Measurements from ENCODE around the gene ZNF8.
"Not testable (repeated sequence)": the region's sequence is repeated elsewhere in the genome, so short reads cannot be mapped to it uniquely, and the experiment has no call there.

ZNF8 gene

GRCh38 chr19:58278541-58279041 lies at the start of gene ZNF8:
Gene ZNF8, plus strand, starts transcription at chr19:58278955. Its CDS starts 127 bp downstream, at chr19:58279082.
- peak; percentile 97 for DNase-seq

DNA sequence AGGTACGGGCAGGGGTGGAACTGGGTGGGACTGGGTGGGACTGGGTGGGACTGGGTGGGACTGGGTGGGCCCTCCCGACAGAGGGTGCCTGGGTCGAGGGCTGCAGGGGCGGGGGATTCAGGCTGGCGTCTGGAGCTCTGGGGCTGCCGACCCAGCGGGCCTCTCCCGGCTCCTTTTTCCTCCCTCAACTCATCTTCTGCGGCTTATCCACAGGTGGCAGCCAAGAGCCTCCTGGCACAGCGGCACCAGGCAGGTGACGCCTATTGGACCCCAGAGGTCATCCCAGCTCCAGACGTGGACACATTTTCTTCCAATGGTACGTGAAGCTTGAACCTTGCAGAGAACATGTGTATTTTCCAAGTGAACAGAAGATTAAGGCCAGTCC lies 49.5 kb upstream of the ZNF8 start:
- peak; percentile 13 for DNase-seq

- no peak for DNase-seq
These were observed 41.4 kb upstream of the ZNF8 start for GRCh38 chr19:58237324-58237723.

DNA sequence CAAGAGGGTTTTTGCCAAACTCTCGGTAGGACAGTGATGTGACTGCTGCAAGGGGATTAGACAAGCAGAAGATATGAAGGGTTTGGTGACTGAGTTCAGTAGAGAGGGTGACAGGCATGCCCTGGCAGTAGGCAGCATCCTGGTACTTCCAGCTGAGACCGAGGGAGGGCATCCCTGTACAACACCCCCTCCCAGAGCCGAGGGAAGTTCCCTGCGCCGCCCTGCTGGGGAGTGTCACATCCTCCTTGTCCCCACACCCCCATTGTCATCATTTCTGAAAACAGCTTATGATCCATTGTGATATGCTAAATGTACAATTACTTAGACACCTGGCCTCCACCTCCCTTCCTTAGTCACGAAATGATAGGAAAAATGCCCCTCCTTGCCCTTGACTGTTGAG lies 35.4 kb upstream of the ZNF8 start:
- DNase-seq, result no peak

DNA sequence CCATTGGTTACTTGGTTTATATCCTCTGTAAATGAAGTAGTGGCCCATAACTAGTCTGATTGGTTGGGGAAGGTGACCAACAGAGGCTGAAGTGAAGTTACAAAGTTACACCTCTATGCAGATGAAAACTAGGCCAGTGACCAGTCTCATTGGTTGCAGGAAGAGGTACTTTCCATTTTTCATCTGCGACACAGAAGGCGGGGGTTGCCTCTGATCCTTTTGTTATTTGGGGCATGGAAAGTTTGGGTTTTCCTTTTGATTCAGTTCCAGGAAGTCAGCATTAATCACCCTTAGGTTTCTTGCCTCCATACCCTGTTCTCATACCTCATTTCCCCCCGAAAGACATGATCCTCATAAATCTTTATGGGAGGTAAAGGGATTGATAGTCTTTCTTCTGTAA lies 29.9 kb upstream of the ZNF8 start:
- DNase-seq, result no peak

GRCh38 chr19:58252102-58252685 lies 26.6 kb upstream of the ZNF8 start:
- no peak for DNase-seq

DNA sequence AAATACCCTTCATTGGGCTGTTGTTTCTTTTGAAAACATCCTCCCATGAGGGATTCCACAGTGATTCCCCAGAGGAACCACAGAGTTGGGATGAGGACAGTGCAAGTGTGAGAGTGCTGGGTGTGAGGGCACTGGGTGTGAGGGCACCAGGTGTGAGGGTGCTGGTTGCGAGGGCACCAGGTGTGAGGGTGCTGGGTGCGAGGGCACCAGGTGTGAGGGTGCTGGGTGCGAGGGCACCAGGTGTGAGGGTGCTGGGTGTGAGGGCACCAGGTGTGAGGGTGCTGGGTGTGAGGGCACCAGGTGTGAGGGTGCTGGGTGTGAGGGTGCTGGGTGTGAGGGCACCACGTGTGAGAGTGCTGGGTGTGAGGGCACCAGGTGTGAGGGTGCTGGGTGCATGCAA lies 20.5 kb upstream of the ZNF8 start:
- not testable (repeated sequence) for DNase-seq

DNA sequence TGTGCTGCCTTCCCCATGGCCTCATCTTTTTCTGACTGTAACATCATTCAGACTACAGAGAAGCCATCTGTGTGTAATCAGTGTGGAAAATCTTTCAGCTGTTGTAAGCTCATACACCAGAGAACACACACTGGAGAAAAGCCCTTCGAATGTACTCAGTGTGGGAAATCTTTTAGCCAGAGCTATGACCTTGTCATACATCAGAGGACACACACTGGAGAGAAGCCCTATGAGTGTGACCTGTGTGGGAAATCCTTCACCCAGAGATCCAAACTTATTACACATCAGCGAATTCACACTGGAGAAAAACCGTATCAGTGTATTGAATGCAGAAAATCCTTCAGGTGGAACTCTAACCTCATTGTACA lies 17.2 kb upstream of the ZNF8 start:
- DNase-seq, result no peak

DNA sequence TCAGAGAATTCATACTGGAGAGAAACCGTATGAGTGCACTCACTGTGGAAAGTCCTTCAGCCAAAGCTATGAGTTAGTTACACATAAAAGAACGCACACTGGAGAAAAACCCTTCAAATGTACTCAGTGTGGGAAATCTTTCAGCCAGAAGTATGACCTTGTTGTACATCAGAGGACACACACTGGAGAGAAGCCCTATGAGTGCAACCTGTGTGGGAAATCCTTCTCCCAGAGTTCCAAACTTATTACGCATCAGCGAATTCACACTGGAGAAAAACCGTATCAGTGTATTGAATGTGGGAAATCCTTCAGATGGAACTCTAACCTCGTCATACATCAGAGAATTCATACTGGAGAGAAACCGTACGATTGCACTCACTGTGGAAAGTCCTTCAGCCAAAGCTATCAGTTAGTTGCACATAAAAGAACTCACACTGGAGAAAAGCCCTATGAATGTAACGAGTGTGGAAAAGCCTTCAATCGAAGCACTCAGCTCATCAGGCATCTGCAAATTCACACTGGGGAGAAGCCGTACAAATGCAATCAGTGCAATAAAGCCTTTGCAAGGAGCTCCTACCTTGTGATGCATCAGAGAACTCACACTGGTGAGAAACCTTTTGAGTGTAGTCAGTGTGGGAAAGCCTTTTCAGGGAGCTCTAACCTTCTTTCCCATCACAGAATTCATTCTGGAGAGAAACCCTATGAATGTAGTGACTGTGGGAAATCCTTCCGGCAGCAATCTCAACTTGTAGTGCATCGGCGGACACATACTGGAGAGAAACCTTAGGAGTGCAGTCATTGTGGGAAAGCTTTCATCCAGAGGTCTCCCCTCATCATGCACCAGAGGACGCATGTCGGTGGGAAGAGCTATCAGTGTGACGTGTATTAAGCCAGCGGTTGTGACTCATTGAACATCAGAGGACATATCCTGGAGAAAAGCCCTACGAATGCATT lies 16.5 kb upstream of the ZNF8 start:
- DNase-seq, result no peak

GRCh38 chr19:58262922-58263296 lies 15.8 kb upstream of the ZNF8 start:
- no peak for DNase-seq

DNA sequence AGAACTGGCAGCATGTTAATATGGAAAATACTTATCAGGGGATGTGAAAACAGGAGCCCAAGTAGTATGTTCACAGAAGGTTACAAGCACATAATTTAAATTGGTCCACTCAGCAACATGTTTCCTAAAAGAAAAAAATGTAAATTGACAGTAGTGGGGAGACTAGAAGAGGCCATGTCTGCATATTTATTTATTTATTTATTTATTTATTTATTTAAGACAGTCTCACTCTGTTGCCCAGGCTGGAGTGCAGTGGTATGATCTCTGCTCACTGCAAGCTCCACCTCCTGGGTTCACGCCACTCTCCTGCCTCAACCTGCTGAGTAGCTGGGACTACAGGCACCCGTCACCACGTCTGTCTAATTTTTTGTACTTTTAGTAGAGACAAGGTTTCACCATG lies 13.7 kb upstream of the ZNF8 start:
- no peak for DNase-seq

DNA sequence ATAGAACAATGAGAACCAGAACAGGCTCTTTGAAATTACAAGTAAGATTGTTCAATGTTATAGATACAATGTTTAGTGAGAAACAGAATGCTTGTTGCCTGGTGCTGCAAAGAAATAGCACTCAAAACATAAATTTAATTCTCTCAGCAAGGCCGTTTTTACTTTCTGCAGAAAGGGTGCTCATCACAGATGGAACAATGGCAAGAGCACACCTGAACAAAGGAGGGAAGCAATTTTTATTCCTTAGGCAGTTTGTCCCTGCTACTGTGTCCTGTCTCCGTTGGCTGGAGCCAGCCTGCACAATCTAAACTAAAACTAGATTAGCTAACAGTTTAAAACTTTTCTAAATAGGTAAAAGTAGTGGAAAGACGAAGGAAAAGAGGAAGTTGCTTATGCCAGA lies 10.4 kb upstream of the ZNF8 start:
- DNase-seq, result no peak

GRCh38 chr19:58274771-58275201 lies 4.0 kb upstream of the ZNF8 start:
- DNase-seq, result no peak

DNA sequence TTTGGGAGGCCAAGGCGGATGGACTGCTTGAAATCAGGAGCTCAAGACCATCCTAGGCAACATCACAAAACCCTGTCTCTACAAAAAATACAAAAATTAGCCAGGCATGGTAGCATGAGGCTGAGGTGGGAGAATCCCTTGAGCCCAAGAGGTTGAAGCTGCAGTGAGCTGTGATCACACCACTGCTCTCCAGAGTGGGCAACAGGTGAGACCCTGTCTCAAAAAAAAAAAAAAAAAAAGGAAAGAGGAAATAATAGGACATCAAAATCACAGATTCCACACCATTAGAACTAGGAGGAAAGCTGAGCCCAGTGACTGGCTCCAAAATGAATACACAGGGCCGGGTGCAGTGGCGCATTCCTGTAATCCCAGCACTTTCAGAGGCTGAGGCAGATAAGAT lies 3.2 kb upstream of the ZNF8 start:
- no peak for DNase-seq

GRCh38 chr19:58277197-58277596 lies 1.6 kb upstream of the ZNF8 start:
- DNase-seq, result no peak

DNA sequence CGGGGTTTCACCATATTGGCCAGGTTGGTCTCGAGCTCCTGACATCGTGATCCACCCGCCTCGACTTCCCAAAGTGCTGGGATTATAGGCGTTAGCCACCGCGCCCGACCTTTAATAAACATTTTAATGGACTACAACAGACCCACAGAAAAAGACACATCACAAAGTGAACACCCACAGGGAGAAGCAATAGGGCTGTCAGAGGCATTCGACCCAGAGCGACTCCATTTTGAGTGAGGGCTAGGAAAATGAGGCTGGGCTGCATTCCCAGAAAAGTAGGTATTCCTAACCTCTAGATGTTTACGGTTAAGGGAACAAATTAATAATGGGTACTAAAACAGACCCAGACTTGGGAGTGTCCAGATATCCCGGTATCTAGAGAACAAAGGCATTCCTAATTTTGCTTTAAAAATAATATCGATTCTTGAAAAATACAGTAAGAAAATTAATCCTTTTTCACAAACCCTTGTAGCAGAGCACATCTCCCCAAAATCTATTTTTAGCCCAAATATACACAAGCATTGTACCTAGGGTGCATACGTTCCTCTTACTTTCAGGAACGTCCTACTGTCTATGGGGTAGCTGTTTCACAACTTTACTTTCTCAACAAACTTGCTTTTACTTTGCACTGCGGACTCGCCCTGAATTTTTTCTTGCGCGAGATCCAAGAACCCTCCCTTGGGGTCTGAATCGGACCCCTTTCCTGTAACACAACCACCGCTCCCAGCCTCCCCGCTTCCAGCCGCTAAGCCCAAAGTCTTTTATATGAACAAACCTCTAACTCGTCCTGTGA lies 811 bp upstream of the ZNF8 start:
- no peak for DNase-seq

DNA sequence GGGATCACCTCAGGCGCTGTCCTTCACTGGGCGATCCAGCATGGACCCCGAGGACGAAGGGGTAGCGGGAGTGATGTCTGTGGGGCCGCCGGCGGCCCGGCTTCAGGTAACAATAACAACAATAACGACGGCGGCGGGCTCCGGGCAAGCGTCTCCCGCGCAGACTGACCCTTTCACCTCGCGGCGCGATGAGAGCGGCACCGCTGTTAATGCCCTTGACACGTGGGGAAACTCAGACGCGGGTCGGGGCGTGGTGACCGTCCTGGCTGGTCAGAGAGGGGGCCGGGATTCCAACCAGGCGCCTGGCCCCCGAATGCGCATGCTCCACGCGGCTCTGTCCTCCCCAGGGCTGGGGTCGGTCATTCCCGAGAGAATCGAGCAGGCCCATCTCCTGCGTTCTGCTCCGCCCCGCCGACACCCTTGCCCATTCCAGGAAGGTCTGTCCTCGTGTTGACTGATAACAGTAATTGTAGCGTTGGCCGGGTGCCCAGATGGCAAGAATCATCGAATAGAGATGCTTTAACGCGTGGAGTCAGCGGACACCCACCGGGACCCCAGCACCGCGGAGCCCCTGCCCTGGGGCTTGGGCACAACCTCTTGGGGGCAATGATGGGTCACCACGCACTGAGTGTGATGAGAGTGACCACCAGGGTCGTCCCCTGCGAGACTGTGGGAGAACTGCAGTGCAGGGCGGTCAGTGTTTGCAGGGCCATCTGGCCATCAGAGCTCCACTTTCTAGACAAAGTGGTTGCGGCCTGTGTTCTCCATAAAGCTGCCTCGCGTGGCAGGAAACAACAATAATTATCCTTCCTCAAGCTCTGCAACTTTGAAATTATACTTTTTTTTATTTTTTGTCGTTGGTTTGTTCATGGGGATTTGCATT lies 528 bp downstream of the ZNF8 start:
- DNase-seq, result peak; percentile 45

DNA sequence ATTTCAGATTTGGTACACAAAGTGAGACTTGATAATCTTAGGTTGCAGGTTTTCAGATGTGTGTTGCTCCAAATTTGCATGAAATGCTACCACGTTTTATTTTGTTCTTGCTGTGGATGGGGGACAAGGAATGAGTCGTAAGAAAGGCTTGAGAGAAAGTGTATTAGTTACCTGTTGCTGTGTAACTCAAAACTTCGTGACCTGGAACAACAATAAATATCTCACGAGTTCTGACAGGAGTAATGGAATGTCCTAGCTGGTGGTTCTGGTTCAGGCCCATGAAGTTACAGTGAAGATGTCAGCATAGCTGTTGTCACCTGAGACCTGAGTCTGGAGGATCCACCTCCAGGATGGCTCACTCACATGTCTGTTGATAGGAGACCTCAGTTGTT lies 1.2 kb downstream of the ZNF8 start:
- no peak for DNase-seq

DNA sequence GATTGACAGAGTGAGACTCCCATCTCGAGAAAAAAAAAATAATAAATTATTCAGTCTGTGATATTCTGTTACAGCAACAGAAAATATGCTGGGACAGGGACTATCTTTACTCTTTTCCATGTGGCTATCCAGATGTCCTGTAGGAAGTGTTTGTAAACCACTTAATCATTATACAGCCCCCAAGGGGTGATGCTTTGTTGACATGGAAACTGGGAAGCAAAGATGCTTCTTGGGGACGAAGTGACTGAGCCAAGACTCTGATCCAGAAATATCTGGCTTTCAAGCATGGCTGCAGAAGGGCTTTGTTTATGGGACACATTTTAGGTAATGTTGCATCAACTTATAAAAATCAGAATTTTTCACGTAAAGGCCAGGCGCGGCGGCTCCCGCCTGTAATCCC lies 5.4 kb downstream of the ZNF8 start:
- no peak for DNase-seq

- DNase-seq, result no peak
These were observed 13.2 kb downstream of the ZNF8 start for GRCh38 chr19:58291943-58292342.

DNA sequence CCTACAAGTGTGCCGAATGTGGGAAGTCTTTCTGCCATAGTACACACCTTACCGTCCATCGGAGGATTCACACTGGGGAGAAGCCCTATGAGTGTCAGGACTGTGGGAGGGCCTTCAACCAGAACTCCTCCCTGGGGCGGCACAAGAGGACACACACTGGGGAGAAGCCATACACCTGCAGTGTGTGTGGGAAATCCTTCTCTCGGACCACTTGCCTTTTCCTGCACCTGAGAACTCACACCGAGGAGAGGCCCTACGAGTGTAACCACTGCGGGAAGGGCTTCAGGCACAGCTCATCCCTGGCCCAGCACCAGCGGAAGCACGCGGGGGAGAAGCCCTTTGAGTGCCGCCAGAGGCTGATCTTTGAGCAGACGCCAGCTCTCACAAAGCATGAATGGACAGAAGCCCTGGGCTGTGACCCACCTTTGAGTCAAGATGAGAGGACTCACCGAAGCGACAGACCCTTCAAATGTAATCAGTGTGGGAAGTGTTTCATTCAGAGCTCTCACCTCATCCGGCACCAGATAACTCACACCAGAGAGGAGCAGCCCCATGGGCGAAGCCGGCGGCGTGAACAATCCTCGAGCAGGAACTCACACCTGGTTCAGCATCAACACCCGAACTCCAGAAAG lies 16.1 kb downstream of the ZNF8 start:
- DNase-seq, result no peak

- DNase-seq, result no peak
These were observed 17.3 kb downstream of the ZNF8 start for GRCh38 chr19:58296104-58296503.

Measured in CD4-positive, alpha-beta T cell treated with Interleukin-17A for 4 hours (primary cell).